Nephron (organoid): ENCODE measurements around the gene PWWP2B.

Experiments used
- H3K27ac Mint-ChIP-seq, 3 experiments: 2 replicates each; pipeline ENCODE4 v1.8.0; 2020; ENCODE audit warnings: mixed read lengths in 3 of 3, mild to moderate bottlenecking in 2 of 3, moderate library complexity in 1 of 3
- H3K27me3 Mint-ChIP-seq: 2 replicates; pipeline ENCODE4 v1.8.0; 2021; ENCODE audit warnings: low read depth, mild to moderate bottlenecking, moderate library complexity, mixed read lengths
- H3K36me3 Mint-ChIP-seq: 2 replicates; pipeline ENCODE4 v1.8.0; 2020; ENCODE audit warnings: low read depth, mixed read lengths
- H3K4me1 Mint-ChIP-seq: 2 replicates; pipeline ENCODE4 v1.8.0; 2020; ENCODE audit warnings: mixed read lengths
- H3K4me3 Mint-ChIP-seq, 3 experiments: 2 replicates each; pipeline ENCODE4 v1.8.0; 2020; ENCODE audit warnings: mild to moderate bottlenecking in 3 of 3, mixed read lengths in 3 of 3, moderate library complexity in 2 of 3
- H3K9me3 Mint-ChIP-seq: 2 replicates; pipeline ENCODE4 v1.8.0; 2020; ENCODE audit warnings: mixed read lengths
- CTCF ChIP-seq, 3 experiments: fragments of 200-600 bp; sonication (generic); IDR thresholded peaks; one replicate each; pipeline ENCODE4 v1.5.0; 2021; ENCODE audit warnings: antibody characterized with exemption in 3 of 3; ENCODE audit not compliant: unreplicated experiment in 3 of 3

The PWWP2B gene

GRCh38 chr10:132465889-132466519, 69.0 kb downstream of the PWWP2B start:
- TF ChIP-seq CTCF (IDR thresholded peaks at IDR 0.05; ENCODE audit: unreplicated experiment in 3 of 3) = no peak
- H3K9me3 Mint-ChIP-seq = peaks cover 4% of the 10 kb centered on the region
- H3K36me3 Mint-ChIP-seq = peaks cover 4% of the 10 kb centered on the region
- peaks cover 11% of the 10 kb centered on the region for H3K4me1 Mint-ChIP-seq
- H3K4me3 Mint-ChIP-seq = no peak overlapping the region
- no peak overlapping the region for H3K27ac Mint-ChIP-seq
- H3K27me3 Mint-ChIP-seq = peaks cover 3% of the 10 kb centered on the region

GRCh38 chr10:132466520-132467463, 69.8 kb downstream of the PWWP2B start:
- TF ChIP-seq CTCF (IDR thresholded peaks at IDR 0.05; ENCODE audit: unreplicated experiment in 3 of 3) = no peak
- no peak overlapping the region for H3K27ac Mint-ChIP-seq
- no peak overlapping the region for H3K4me3 Mint-ChIP-seq
- H3K9me3 Mint-ChIP-seq = peaks cover 10% of the 10 kb centered on the region
- H3K4me1 Mint-ChIP-seq = peaks cover 12% of the 10 kb centered on the region
- peaks cover 7% of the 10 kb centered on the region for H3K36me3 Mint-ChIP-seq
- peaks cover 3% of the 10 kb centered on the region for H3K27me3 Mint-ChIP-seq
